Measurements from ENCODE around the gene SLC47A2.

SLC47A2 gene

GRCh38 chr17:19738073-19738449 is 21.7 kb upstream of the SLC47A2 start:
- TF ChIP-seq FOXP2 (optimal IDR thresholded peaks at IDR 0.05; ENCODE audit: borderline replicate concordance, extremely low read depth, extremely low read length, insufficient read depth) (no peak), POLR2AphosphoS5 (IDR thresholded peaks at IDR 0.05; ENCODE audit: low read depth, low read length) (no peak), SIN3A (IDR thresholded peaks at IDR 0.05; ENCODE audit: borderline replicate concordance, insufficient read depth, low read length) (no peak), REST (IDR thresholded peaks at IDR 0.05; ENCODE audit: insufficient read depth in 1 of 2, low read depth in 2 of 2, low read length in 2 of 2) (no peak), TAF1 (IDR thresholded peaks at IDR 0.05; ENCODE audit: borderline replicate concordance, insufficient read depth, low read length) (no peak)

GRCh38 chr17:19737305-19738072 is 21.1 kb upstream of the SLC47A2 start:
- TF ChIP-seq FOXP2 (optimal IDR thresholded peaks at IDR 0.05; ENCODE audit: borderline replicate concordance, extremely low read depth, extremely low read length, insufficient read depth) = no peak
- TF ChIP-seq POLR2AphosphoS5 (IDR thresholded peaks at IDR 0.05; ENCODE audit: low read depth, low read length) = no peak
- TF ChIP-seq SIN3A (IDR thresholded peaks at IDR 0.05; ENCODE audit: borderline replicate concordance, insufficient read depth, low read length) = no peak
- no peak for TF ChIP-seq TAF1 (IDR thresholded peaks at IDR 0.05; ENCODE audit: borderline replicate concordance, insufficient read depth, low read length)
- TF ChIP-seq REST (IDR thresholded peaks at IDR 0.05; ENCODE audit: insufficient read depth in 1 of 2, low read depth in 2 of 2, low read length in 2 of 2) = no peak

GRCh38 chr17:19736071-19736470 is 19.7 kb upstream of the SLC47A2 start:
- TF ChIP-seq POLR2AphosphoS5 (IDR thresholded peaks at IDR 0.05; ENCODE audit: low read depth, low read length) = no peak
- TF ChIP-seq FOXP2 (optimal IDR thresholded peaks at IDR 0.05; ENCODE audit: borderline replicate concordance, extremely low read depth, extremely low read length, insufficient read depth) = no peak
- no peak for TF ChIP-seq TAF1 (IDR thresholded peaks at IDR 0.05; ENCODE audit: borderline replicate concordance, insufficient read depth, low read length)
- no peak for TF ChIP-seq SIN3A (IDR thresholded peaks at IDR 0.05; ENCODE audit: borderline replicate concordance, insufficient read depth, low read length)
- TF ChIP-seq REST (IDR thresholded peaks at IDR 0.05; ENCODE audit: insufficient read depth in 1 of 2, low read depth in 2 of 2, low read length in 2 of 2) = no peak

GRCh38 chr17:19733953-19734526 is 17.7 kb upstream of the SLC47A2 start:
- TF ChIP-seq SIN3A (IDR thresholded peaks at IDR 0.05; ENCODE audit: borderline replicate concordance, insufficient read depth, low read length) (no peak), FOXP2 (optimal IDR thresholded peaks at IDR 0.05; ENCODE audit: borderline replicate concordance, extremely low read depth, extremely low read length, insufficient read depth) (no peak), POLR2AphosphoS5 (IDR thresholded peaks at IDR 0.05; ENCODE audit: low read depth, low read length) (no peak), TAF1 (IDR thresholded peaks at IDR 0.05; ENCODE audit: borderline replicate concordance, insufficient read depth, low read length) (no peak), REST (IDR thresholded peaks at IDR 0.05; ENCODE audit: insufficient read depth in 1 of 2, low read depth in 2 of 2, low read length in 2 of 2) (no peak)

Measured in PFSK-1 (cell line).